ENCODE results near the gene ADGRG6.
"Not testable (repeated sequence)": the region's sequence is repeated elsewhere in the genome, so short reads cannot be mapped to it uniquely, and the experiment has no call there.

Gene ADGRG6

GRCh38 chr6:142446576-142446975 lies 144.8 kb downstream of the ADGRG6 start:
- no peak for DNase-seq (ENCODE audit: low read depth)

- no peak for DNase-seq (ENCODE audit: low read depth)
Observed at GRCh38 chr6:142448091-142448729, 146.4 kb downstream of the ADGRG6 start.

- not testable (repeated sequence) for DNase-seq (ENCODE audit: low read depth)
Observed at GRCh38 chr6:142450856-142451255, 149.0 kb downstream of the ADGRG6 start.

- DNase-seq (ENCODE audit: low read depth) = no peak
Observed at GRCh38 chr6:142452993-142453392, 151.2 kb downstream of the ADGRG6 start.

- DNase-seq (ENCODE audit: low read depth) = not testable (repeated sequence)
Observed at GRCh38 chr6:142454196-142454595, 152.4 kb downstream of the ADGRG6 start.

- not testable (repeated sequence) for DNase-seq (ENCODE audit: low read depth)
Observed at GRCh38 chr6:142454848-142455247, 153.0 kb downstream of the ADGRG6 start.

- DNase-seq (ENCODE audit: low read depth) = no peak
Observed at GRCh38 chr6:142455957-142456589, 154.3 kb downstream of the ADGRG6 start.

GRCh38 chr6:142457638-142458406 lies 156.0 kb downstream of the ADGRG6 start:
- DNase-seq (ENCODE audit: low read depth) = no peak

GRCh38 chr6:142458836-142459235 lies 157.0 kb downstream of the ADGRG6 start:
- no peak for DNase-seq (ENCODE audit: low read depth)

- DNase-seq (ENCODE audit: low read depth) = no peak
Observed at GRCh38 chr6:142459271-142459670, 157.5 kb downstream of the ADGRG6 start.

- no peak for DNase-seq (ENCODE audit: low read depth)
Observed at GRCh38 chr6:142462260-142462659, 160.5 kb downstream of the ADGRG6 start.

- DNase-seq (ENCODE audit: low read depth) = no peak
Observed at GRCh38 chr6:142463988-142464387, 162.2 kb downstream of the ADGRG6 start.

- no peak for DNase-seq (ENCODE audit: low read depth)
Observed at GRCh38 chr6:142469220-142469619, 167.4 kb downstream of the ADGRG6 start.

- no peak for DNase-seq (ENCODE audit: low read depth)
Observed at GRCh38 chr6:142470421-142470820, 168.6 kb downstream of the ADGRG6 start.

- no peak for DNase-seq (ENCODE audit: low read depth)
Observed at GRCh38 chr6:142474531-142475289, 172.9 kb downstream of the ADGRG6 start.

- no peak for DNase-seq (ENCODE audit: low read depth)
Observed at GRCh38 chr6:142476452-142476851, 174.6 kb downstream of the ADGRG6 start.

GRCh38 chr6:142478117-142478516 lies 176.3 kb downstream of the ADGRG6 start:
- no peak for DNase-seq (ENCODE audit: low read depth)

GRCh38 chr6:142481466-142481865 lies 179.7 kb downstream of the ADGRG6 start:
- DNase-seq (ENCODE audit: low read depth) = no peak

- DNase-seq (ENCODE audit: low read depth) = no peak
Observed at GRCh38 chr6:142482249-142482648, 180.4 kb downstream of the ADGRG6 start.

- no peak for DNase-seq (ENCODE audit: low read depth)
Observed at GRCh38 chr6:142482974-142483373, 181.2 kb downstream of the ADGRG6 start.

GRCh38 chr6:142485256-142485655 lies 183.4 kb downstream of the ADGRG6 start:
- no peak for DNase-seq (ENCODE audit: low read depth)
